Fibroblast of pulmonary artery (primary cell): ENCODE data around the gene PRDX2.

Experiments
- DNase-seq: peaks from one replicate; pipeline ENCODE4 v3.0.0-alpha.2; 2010; ENCODE audit warnings: low read depth
- H3K4me3 ChIP-seq: replicated peaks from 2 replicates; pipeline ENCODE4 v1.5.1; 2011; ENCODE audit warnings: low read depth, mild to moderate bottlenecking, control low read depth, low read length, moderate library complexity
- CTCF ChIP-seq: IDR thresholded peaks from 2 replicates; pipeline ENCODE4 v1.5.1; 2011; ENCODE audit warnings: mild to moderate bottlenecking, control low read depth, low read length, inconsistent platforms; ENCODE audit errors: missing control alignments

Gene PRDX2

GRCh38 chr19:12767666-12768065 is 33.9 kb downstream of the PRDX2 start:
- DNase-seq, result no peak
- no peak for TF ChIP-seq CTCF
- H3K4me3 ChIP-seq, result no peak overlapping the region

- no peak for DNase-seq
Observed at GRCh38 chr19:12767150-12767549, 34.5 kb downstream of the PRDX2 start.

GRCh38 chr19:12766051-12766521 is 35.5 kb downstream of the PRDX2 start:
- peak overlapping the region; percentile 60 for H3K4me3 ChIP-seq
- peak; percentile 69 for TF ChIP-seq CTCF
- DNase-seq, result peak; percentile 81

More at GRCh38 chr19:12767150-12767549, 34.5 kb downstream of the PRDX2 start:
- no peak overlapping the region for H3K4me3 ChIP-seq
- TF ChIP-seq CTCF, result no peak

DNA sequence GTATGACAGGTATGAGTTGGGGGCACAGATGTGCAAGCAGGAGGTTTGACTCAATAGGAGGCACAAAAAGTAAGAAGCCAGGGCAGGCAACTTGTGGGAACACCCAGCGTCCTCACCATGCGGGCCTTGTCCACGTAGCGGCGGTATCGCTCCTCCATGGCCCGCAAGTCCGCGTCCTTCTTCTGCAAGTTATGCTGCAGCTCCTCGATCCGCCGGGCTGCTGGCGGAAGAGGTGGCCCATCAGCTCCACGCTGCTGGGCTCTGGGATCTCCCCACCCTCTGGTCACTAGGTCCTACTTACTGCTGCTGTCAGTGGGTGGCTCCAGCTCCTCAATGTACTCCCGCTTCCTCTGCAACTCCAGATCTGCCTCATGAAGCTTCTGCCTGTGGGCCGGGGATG is 36.9 kb downstream of the PRDX2 start:
- TF ChIP-seq CTCF, result no peak
- H3K4me3 ChIP-seq, result no peak overlapping the region
- no peak for DNase-seq

- TF ChIP-seq CTCF, result no peak
- DNase-seq, result no peak
- no peak overlapping the region for H3K4me3 ChIP-seq
Observed at GRCh38 chr19:12763100-12763499, 38.5 kb downstream of the PRDX2 start.

DNA sequence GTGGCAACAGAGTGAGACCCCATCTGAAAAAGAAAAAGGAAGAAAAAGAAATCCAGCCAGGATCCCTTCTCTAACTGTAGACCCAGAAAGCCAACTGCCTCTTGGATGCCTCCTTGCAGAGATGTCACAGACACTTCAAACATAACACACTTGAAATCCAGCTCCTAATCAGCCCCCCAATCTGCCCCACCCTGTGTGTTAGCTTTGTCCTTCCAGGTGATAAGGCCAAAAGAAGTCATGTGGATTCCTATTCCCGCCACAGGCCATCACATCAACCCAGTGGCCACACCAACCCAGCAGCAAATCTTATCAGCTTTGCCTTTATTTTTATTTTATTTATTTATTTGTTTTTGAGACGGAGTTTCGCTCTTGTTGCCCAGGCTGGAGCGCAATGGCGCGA is 41.9 kb downstream of the PRDX2 start:
- TF ChIP-seq CTCF, result no peak
- H3K4me3 ChIP-seq, result no peak overlapping the region
- no peak for DNase-seq

DNA sequence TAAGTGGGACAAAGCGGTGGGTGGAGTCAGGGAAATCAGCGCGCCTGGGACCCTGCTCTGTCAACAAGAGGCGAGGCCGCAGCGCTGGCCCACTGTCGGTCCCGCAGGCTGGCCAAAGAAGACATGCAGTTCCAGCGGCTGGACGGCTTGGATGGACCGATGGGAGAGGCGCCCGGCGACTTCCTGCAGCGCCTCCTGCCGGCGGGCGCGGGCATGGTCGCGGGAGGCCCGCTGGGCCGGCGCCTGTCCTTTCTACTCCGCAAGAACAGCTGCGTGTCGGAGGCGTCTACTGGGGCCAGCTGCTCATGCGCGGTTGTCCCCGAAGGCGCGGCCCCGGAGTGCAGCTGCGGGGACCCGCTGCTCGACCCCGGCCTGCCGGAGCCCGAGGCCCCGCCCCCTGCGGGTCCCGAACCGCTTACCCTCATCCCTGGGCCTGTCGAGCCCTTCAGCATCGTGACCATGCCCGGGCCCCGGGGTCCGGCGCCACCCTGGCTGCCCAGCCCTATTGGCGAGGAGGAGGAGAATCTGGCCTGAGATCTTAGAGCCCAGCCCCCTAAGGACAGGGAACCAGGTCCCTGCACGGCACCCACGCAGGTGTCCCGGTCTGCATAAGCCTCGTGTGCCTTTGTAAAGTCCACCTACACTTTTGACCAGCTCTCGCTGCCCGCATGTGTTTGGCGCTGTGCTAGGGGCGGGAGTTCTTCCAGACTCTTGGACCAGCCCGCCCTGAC is 43.9 kb downstream of the PRDX2 start:
- peak; percentile 54 for TF ChIP-seq CTCF
- peak; percentile 78 for DNase-seq
- H3K4me3 ChIP-seq, result peak overlapping the region; percentile 39
